GM18909 (cell line): ENCODE results near the gene CDKN1C.
"Not testable (repeated sequence)": the region's sequence is repeated elsewhere in the genome, so short reads cannot be mapped to it uniquely, and the experiment has no call there.

Experiments used
- ATAC-seq: cut with Tn5 transposase; IDR thresholded peaks from one replicate; pipeline ENCODE4 v1.9.1; 2021; ENCODE audit warnings: mild to moderate bottlenecking; ENCODE audit not compliant: unreplicated experiment, poor library complexity

The CDKN1C gene

DNA sequence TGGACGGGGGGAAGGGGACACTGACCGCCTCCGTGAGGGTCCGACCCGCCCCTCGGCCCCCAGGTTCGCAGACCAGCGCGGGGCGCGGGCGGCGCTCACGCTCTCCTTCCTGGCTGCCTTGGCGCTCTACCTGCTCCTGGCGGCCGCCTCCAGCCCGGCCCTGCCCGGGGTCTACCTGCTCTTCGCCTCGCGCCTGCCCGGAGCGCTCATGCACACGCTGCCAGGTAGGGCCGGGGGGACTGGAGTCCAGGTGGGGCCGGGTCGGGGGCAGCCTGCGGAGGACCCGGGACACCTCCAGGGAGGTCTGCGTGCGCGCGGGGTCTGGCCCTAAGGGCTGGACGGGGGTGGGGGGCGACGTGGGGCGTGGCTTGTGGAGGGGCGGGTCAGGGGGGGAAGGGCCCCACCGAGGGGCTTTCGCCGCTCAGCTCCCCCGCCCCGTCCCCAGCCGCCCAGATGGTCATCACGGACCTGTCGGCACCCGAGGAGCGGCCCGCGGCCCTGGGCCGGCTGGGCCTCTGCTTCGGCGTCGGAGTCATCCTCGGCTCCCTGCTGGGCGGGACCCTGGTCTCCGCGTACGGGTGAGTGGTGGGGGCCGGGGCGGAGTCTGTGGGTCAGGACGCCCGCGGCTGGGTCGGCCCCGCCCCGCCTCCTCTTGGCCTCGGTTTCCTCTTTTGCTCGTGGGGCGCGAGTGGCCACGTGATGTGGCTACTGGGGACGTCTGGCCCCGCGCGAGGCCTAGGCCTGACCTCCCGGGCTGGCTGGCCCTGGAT is 23.7 kb upstream of the CDKN1C start:
- ATAC-seq = no peak

DNA sequence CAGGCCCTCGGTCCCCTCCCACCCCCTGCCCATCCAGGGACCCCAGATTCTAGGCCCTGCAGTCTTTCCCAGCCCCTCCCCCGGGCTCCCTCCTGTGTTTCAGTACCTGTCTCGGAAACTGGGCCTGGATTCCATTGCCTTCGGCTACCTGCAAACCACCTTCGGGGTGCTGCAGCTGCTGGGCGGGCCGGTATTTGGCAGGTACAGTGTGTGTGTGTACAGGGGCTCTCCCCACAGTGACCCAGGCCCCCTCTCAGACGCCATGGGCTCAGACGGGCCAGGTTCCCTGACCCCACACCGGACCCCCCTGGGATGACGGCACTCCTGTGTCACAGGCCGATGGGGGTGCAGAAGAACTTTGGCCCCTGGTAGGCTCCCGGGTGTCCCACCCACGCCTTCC is 22.6 kb upstream of the CDKN1C start:
- no peak for ATAC-seq

DNA sequence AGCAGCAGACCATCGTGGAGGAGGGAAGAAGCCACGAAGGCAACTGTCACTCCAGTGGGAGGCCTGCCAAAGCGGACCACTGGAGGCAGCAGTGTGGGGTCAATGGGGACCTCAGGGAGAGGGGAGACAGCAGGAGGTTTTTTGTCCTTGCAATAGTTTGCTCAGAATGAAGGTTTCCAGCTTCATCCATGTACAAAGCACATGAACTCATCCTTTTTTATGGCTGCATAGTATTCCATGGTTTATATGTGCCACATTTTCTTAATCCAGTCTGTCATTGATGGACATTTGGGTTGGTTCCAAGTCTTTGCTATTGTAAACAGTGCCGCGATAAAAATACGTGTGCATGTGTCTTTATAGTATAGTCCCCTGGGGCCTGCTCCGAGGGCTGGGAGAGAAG is 19.7 kb upstream of the CDKN1C start:
- not testable (repeated sequence) for ATAC-seq

DNA sequence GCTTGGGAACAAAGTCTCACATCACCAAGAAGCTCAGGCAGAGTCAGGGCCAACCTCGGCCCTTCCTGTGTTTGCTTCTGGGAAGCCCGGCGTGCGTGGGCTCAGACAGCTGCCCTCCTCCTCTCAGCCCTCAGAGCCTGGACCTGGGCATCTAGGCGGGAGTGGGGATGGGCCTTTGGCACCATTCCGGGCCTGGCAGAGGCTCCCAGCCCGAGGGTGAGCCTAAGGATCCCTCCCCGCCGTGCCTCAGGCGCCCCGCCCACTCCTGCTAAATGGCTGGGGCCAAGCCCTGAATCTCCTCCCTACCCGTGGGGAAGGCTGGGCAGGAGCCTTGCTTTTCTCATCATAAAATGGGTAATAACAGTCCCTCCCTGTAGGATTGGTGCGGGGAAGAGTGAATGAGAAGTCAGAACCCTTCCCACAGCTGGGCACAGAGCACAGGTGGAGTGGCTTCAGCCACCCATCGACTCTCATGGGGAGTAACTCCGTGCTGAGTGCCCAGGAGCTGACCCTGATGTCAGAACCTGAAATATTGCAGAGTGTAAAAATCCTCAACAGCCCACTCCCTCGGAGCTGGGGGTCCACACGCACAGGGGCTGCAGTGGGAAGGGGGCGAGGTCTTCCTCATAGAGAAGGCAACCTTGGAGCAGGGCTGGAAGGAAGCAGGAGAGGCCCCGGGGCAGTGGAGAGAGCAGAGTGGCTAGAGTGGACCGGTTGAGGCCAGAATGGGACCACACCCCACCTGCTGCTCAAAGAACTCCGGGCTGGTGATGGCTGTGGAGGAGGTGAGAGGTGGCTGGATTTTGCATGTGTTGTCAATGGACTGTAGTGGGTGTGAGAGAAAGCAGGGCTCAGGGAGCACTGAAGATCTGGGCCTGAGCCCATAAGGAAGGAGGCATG is 18.8 kb upstream of the CDKN1C start:
- ATAC-seq = no peak

DNA sequence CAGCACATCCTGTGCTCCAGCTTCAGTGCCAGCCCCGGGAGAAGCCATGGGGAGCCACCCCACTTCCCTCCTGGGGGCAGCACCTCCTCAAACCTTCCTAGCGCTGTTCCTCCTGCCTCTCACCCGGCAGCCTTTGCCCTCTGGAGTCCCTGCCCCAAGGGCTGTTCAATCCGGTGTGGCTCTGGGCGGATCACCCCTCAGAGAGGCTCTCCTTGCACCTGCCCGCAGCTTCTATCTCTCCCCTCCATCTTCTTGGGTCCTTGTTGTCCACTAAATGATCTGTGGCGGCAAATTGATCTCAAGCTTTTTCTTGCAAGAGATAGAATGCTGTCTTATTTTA is 18.1 kb upstream of the CDKN1C start:
- no peak for ATAC-seq

DNA sequence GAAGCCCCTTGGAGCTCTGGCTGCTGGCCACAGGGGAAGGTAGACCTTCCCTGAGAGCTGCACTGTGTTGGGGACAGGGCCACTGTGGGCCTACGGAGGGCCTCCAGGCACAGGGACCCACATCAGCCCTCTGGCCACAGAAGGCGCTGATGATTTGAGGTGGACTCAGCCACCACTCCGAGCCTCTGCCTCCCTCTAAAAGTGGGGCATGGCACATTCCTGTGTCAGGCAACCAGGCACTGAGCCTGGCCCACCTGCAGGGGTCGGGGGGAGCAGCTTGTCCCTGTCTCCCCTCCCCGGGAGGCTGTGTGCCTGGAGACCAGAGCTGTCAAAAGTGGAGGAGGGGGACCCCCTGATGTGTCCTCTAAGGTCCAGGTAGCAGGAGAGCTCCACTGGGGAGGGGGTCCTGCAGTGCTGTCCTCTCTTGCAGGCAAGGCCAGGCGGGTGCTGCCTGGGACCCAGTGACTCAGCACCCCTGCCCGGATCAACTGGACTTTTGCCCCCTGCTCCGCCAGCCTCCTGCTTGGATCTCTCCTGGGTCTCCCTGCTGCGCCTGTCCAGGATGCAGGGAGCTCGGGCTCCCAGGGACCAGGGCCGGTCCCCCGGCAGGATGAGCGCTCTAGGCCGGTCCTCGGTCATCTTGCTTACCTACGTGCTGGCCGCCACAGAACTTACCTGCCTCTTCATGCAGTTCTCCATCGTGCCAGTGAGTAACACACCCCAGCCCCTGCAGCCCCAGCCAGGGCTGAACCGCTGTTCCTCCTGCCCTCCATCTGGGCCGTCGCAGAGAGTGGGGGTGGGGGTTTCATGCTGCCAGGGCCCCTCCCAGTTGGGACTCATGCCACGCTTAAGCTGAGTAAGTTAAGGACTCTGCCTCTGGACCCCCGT is 17.5 kb upstream of the CDKN1C start:
- ATAC-seq = no peak

DNA sequence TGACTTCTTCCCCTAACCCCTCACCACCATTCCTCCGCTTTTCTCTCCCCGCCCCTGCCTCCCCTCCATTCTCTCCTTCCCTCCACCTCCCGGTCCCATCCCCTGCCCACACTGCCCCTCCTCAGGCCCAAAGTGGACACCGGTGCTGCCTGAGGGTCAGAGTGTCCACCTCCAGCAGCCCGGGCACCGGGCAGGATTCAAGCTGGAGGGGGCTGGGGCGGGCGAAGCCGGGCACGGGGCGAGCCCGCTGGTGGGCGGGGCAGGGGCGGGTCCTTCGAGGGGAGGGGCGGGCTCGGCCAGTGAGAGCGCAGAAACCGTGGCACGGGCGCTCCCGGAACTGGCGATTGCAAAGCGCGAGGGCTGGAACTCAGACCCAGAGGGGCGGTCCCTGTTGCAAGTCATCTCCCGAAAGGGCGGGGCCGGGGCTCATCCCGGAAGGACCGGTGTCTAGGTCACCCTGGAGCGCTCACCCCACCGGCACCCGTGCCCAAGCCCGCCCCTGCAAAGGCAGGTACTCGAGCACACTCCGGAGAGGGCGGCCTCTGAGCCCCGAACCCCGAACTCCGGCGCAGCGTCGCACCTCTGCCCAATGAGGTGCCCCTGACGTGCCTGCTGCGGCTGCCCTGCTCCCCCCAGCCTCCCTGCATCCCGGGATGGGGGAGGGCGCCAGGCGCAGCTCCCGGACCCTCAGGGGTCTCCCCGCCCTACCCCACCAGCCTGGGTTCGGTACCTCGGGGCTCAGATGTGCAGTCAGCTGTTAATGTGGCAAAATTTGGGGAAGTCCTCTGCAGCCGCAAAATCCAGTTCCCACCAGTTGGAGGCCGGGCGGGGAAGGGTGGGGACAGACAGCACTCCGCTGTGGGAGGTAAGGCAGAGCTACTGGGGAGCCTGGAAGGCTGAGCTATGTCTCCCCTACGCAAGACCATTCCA is 16.5 kb upstream of the CDKN1C start:
- ATAC-seq = peak; percentile 92

DNA sequence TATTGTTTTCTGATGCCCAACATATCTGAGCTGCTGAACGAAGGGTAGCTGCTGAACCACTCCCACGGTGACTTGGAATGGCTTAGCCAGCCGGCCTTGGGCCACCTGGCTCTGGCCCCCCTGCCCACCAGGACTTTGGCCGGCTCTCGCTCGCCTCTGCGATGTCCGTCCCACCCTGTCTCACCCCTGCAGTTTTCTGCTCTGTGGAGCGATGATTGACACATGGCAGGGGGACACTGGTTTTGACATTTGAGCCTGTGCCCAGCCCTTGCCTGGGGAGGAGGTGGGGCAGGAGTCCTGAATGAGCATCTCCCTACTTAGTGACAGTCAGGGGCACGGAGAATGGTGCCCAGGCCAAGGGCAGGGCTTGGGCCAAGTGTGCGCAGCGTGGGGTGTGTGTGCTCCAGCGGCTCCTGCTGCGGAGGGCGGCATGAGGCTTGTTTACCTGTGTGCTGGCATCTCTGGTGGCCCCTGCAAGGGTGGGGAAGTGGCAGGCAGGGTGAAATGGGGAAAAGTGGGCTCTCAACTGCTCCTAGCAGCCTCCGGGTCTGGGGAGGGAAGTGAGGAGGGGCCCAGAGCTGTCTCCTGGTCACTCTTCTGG is 15.7 kb upstream of the CDKN1C start:
- no peak for ATAC-seq

DNA sequence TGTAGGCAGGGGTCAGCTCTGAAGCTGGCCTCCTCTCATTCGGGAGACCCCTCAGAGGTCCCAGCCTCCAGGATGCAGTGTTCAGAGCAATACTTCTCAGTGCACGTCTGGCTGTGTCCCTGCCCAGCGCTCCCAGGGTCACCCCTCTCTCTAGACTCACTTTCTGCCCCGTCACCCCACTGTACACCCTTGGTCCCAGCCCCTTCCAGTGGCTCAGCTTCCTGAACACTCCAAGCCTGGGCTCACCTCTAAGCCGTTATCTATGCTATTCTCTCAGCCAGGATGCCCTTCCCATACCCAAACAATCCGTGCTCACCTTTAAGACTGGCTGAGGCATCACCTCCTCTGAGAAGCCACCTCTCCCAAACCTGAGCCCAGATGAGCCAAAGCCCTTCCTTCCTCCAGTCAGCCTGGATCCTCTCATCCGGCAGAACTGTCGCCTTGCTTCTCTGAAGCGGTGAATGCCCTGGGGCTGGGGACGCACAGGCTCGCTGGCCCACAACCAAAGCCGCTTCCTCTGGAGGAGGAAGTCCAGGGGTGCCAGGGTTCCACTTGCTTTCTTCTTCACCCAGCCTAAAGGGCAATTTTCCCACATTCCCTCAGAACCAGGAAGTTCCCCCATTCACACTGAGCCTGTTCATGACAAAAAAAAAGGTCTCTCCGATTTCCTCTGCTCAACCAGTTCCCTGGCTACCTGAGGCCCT is 13.7 kb upstream of the CDKN1C start:
- no peak for ATAC-seq

DNA sequence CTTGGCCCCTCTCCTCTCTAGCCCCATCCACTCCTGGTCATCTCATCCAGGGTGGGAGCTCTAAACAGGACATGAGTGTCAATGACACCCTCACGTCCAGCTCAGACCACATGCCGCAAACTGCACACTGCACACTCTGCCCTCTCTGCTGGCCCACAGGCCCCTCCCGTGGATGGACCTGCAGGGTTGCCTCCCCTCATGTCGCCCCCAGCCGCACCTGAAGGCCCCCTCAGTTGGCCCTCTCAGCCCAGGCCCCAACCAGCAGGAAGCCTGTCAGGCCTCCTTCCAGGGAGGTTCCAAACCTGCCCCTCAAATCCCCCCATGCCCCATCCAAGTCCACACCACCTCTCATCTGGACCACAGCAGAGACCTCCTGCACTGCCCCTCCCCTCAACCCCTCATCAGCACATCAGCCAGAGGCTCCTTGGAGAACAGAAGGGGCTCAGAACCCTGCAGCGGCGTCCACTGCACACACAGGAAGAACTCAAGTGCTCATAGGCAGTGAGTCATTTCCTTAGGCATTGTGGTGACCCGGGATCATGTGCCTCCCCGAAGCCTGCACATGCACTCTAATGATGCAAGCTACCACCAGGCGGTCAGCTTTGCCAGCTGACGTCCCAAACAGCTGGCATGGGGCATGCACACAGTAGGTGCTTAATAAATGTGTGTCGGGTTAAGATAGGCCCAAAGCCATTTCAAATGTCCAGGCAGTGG is 12.9 kb upstream of the CDKN1C start:
- no peak for ATAC-seq

DNA sequence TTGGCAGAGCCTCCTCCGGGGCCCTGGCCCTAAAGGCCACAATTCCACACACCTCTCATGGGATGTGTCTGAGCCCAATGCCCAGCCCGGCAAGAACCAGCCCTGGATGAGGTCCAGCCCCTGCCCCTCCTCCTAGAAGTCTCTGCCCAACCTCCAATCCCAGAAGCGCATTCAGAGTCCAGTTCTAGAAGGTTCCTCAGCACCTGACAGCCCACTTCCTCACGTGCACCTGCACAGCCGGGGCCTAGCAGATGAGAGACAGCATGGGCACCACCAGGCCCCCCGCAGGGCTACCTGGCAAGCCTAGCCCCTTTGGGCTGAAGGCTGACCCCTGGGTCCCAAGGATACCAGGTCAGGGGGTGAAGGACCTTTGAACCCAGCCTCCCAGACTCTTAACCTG is 11.5 kb upstream of the CDKN1C start:
- no peak for ATAC-seq

DNA sequence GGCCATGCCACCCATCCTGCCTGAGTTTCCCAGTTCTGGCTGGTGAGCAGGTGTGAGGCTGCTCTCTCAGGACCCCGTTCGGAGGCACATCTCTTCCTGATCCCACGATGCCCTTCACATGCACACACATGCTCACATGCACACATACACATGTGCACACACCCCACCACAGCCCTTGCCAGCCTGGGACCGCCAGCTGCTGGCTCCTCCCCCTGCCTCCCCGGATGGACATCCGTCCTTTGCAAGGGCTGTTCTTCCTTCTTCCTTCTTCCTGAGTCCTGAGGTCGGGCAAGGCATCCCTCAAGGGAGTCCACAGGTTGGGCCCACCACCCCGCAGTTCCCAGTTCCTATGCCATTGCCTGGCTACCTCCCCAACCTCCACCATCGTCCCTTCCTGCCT is 10.5 kb upstream of the CDKN1C start:
- no peak for ATAC-seq

DNA sequence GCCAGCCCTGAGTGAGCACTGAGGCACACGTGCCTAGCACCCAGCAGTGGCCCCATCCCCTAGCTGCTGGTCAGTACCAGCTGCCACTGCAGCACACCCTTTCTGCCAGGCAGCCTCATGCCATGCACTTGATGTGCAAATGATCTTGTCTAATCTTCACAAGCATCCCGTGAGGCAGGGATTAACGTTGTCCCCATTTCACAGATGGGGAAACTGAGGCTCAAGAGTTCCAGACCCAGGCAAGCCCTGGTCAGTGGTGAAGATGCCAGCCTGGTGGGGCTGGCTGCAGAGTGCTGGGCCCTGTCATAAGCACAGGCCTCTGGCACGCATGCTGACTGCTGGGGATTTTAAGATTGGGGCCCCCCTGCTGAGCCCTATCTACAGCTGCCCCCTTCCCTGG is 8.4 kb upstream of the CDKN1C start:
- ATAC-seq = no peak

DNA sequence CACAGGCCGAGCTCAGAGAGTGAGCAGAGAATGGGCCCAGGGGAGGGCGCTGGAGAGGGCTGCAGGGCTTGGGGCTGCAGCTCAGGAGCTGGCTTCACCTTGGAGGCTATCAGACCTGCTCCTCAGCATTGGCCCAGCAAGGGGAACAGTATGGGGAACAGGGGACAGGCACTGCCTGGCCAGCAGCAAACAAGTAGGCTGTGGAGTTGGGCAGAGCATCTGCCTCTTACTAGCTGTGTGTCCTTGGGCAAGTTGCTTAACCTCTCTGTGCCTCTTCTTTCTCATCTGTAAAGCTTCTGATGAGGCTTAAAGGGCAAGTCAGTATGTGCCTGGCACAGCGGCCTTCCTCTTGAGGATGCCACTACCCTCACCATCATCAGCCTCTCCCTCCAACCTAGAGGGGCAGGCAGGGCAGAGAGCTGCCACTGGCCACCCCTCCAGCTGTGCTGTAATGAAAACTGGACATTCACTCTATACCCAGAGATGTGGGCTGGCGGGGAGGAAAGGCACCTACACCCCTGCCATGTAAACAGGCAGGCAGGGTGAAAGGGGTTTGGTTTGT is 7.5 kb upstream of the CDKN1C start:
- ATAC-seq = no peak

DNA sequence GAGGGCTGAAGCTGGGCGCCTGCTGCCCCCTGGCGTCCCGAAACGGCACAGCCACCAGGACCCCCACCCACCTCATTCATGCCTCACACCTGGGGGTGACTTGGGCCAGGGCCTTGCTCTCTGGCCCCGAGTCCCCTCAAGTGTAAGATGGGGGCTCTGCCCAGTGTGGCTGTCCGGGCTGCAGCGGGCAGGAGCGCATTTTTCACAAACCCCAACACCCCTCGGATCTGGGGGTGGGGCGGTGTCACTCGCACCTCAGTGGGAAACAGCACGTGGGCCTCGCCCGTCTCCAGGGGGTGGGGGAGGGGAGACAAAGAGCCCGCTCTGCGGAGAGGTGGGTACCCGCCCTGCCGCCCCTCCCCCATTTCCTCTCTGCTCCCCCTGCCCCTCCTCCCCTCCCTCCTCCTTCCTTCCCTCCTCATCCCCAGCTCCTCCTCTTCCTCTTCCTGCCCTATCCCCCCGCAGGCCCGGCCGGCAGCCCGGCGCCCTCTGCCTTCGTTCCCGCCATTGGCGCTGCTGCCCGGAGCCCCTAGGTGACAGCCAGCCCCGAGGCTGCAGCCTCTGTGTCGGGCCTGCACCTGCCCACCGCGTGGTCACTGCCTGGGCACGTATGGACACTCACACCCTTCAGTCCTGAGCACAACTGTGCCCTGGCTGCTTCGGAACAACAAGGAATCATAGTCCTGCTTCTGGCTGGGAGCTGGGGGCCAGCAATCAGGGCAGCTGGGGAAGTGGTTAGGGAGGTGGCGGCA is 6.8 kb upstream of the CDKN1C start:
- ATAC-seq = no peak

DNA sequence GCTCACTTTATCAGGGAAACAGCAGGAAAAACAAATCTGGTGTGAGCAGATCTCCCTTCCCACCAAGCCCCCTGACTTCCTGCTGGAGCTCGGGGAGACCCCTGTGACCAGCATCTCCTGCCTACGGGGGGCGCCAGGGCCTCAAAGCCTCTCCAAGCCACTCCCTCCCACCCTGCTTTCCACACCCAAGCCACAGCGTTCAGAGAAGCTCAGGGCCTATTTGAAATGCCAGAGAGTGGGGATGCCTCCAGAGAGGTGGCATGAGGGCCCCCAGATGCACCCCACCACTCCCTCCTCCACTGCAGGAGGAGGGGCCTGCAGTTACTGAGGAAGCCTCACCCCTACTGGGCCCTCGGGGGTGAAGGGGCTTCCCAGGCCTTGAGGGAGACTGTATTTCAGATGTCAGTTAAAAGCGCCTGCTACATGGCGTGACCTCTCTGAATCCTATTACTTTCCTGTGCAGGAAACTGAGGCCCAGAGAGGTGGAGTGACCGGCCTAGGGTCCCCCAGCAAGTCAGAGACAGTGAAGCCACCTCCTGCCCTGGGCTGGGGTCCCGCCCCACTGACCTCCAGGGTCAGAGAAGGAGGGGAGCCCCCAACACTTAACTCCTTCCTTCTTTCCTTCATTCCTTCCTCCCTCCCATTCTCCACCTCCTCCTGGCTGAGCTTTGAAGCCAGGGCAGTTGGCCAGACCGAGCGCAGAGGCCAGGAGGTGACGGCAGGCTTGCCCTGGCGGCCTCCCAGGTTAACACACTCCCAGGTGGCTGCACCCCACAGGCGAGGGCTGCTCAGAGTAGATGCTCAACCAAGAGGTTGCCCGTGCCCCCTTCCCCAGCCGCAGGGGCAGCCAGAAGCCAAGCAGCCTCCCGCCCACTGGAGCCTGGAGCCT is 6.0 kb upstream of the CDKN1C start:
- no peak for ATAC-seq
